SJCRH30 (cell line): ENCODE results near the gene KIF25. TPM values are rescaled to one million over a fixed set of nuclear protein-coding genes. Genes with fewer than 3 reads are reported as not detected.

Experiments used
- DNase-seq, 2 experiments: peaks; one replicate each; pipeline ENCODE4 v3.0.0-alpha.2; 2015 to 2020
- H3K27ac ChIP-seq: fragments of 250-450 bp; sonication (Bioruptor Pico); 2 replicates; pipeline ENCODE4 v1.5.1; 2020; ENCODE audit warnings: mild to moderate bottlenecking, moderate library complexity
- H3K27me3 ChIP-seq: fragments of 250-450 bp; sonication (Bioruptor Pico); 2 replicates; pipeline ENCODE4 v1.5.1; 2020; ENCODE audit warnings: mild to moderate bottlenecking, moderate library complexity
- H3K36me3 ChIP-seq: fragments of 250-450 bp; sonication (Bioruptor Pico); 2 replicates; pipeline ENCODE4 v1.5.1; 2020; ENCODE audit warnings: mild to moderate bottlenecking, moderate library complexity
- H3K4me1 ChIP-seq: fragments of 250-450 bp; sonication (Bioruptor Pico); 2 replicates; pipeline ENCODE4 v1.5.1; 2020; ENCODE audit warnings: mild to moderate bottlenecking, moderate library complexity
- H3K4me3 ChIP-seq: fragments of 250-450 bp; sonication (Bioruptor Pico); 2 replicates; pipeline ENCODE4 v1.5.1; 2020; ENCODE audit warnings: mild to moderate bottlenecking, moderate library complexity
- H3K9me3 ChIP-seq: fragments of 250-450 bp; sonication (Bioruptor Pico); replicated peaks from 2 replicates; pipeline ENCODE4 v1.5.1; 2020; ENCODE audit warnings: mild to moderate bottlenecking, moderate library complexity
- total RNA-seq: library from RNA; depleted of rRNA; stranded (reverse); fragments of >200 nt; shearing (Covaris generic); gene quantifications from 2 replicates; pipeline ENCODE4 v1.2.3, GENCODE V29; 2014

KIF25 gene
- total RNA-seq, 1 experiment from 2014 or later: 0.51 TPM

DNA sequence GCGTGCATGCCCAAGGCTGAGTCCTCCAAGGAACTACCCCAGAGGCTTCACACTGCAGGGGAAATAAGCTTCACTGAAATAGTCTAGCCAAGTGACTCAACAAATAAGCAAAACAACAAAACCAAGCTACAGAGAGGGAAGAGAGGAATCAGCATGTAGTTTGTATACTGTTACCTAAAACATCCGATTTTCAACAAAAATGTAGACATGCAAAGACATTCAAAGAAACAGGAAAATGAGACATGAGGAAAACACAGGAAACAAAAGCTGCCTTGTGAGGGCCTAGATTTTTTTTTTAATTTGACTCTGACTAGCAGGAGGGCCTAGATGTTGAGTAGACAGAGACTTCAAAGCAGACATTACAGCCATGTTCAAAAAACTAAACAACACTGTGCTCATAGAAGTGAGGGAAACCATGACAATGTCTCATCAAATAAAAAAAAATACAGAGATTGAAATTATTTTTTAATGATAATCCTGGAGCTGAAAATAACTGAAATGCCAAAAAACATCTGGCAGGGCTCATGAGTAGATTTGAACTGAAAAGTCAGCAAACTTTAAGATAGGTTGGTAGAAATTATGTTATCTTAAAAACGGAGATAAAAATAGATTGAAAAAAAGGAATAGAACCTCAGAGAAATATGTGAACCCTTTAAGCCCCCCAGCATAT, 16.4 kb upstream of the KIF25 start:
- H3K27me3 ChIP-seq: no peaks in the 10 kb centered on the region
- H3K27ac ChIP-seq: no peak overlapping the region
- no peaks in the 10 kb centered on the region for H3K4me1 ChIP-seq
- DNase-seq: no peak
- no peak overlapping the region for H3K4me3 ChIP-seq
- no peaks in the 10 kb centered on the region for H3K36me3 ChIP-seq
- no peaks in the 10 kb centered on the region for H3K9me3 ChIP-seq

DNA sequence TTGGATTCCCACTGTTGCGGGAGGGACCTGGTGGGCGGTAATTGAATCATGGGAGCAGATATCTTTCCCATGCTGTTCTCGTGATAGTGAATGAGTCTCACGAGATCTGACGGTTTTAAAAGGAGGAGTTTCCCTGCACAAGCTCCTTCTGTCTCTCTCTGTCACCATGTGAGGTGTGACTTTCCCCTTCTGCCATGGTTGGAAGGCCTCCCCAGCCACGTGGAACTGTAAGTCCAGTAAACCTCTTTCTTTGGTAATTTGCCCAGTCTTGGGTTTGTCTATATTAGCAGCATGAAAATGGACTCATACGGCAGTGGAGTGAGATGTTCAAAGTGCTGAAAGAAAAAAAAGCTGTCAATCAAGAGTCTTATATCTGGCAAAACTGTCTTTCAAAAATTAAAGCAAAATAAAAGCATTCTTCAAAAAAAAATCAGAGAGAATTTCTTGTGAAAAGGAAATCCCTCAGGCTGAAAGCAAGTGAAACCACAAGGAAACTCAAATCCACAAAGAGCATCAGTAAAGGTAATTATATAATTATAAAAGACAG, 15.5 kb upstream of the KIF25 start:
- no peaks in the 10 kb centered on the region for H3K4me1 ChIP-seq
- no peak for DNase-seq
- no peaks in the 10 kb centered on the region for H3K9me3 ChIP-seq
- H3K36me3 ChIP-seq: no peaks in the 10 kb centered on the region
- no peak overlapping the region for H3K4me3 ChIP-seq
- no peak overlapping the region for H3K27ac ChIP-seq
- no peaks in the 10 kb centered on the region for H3K27me3 ChIP-seq

DNA sequence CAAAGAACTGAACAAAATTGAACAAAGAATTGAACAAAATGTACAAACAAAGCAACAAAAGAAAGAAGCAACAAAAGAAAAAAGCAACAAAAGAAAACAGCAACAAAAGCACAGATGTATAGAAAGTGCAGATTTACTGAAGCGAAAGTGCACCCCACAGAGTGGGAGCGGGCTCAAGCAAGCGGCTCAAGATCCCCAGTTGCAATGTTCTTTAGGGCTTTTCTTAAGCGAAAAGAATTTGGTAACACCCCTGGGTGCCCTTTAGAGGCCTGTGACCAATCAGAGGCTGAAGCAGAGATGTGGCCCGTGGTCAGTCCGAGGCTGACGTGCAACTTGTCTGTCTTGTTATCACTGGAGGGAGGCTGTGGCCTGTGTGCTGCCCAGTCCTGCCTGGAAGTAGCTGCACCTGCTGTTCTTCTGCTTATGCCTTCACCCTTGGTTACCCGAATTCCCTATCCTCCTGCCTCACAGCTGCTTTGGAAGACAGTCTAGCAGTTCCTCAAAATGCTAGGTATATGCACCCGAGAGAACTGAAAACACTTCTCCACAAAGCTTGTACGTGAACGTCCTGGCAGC, 13.2 kb upstream of the KIF25 start:
- Histone ChIP-seq H3K9me3 (no peaks in the 10 kb centered on the region), H3K27ac (no peak overlapping the region), H3K27me3 (no peaks in the 10 kb centered on the region), H3K4me3 (no peak overlapping the region), H3K36me3 (no peaks in the 10 kb centered on the region), H3K4me1 (no peaks in the 10 kb centered on the region)
- DNase-seq: no peak

DNA sequence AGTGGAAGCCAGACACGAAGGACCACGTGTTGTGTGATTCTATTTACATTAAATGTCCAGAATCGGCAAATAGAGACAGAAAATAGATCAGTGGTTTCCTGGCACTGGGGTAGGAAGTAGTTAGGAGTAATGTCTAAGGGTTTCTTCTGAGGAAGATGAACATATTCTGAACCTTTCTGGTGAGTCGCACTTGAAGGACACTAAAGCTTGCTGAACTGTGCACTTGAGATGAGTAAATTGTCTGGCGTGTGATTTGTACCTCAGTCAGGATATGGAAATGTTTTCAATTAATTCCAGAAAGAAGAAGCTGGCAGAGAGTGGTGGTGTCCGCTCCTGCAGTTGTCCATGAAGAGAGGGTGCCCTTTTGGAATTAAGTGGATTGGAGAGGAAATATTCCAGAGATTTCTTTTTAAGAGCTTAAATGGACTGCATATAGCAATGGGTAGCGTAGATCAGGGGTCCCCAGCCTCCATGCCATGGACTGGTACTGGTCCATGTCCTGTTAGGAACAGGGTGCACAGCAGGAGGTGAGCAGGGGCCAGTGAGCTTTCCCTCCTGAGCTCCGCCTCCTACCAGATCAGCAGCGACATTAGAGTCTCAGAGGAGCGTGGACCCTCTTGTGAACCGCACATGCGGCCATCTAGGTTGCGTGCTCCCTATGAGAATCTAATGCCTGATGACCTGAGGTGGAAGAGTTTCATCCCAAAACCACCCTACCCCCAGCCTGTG, 12.4 kb upstream of the KIF25 start:
- Histone ChIP-seq H3K9me3 (no peaks in the 10 kb centered on the region), H3K4me3 (no peak overlapping the region), H3K4me1 (no peaks in the 10 kb centered on the region), H3K27ac (no peak overlapping the region), H3K36me3 (no peaks in the 10 kb centered on the region), H3K27me3 (no peaks in the 10 kb centered on the region)
- DNase-seq: no peak

DNA sequence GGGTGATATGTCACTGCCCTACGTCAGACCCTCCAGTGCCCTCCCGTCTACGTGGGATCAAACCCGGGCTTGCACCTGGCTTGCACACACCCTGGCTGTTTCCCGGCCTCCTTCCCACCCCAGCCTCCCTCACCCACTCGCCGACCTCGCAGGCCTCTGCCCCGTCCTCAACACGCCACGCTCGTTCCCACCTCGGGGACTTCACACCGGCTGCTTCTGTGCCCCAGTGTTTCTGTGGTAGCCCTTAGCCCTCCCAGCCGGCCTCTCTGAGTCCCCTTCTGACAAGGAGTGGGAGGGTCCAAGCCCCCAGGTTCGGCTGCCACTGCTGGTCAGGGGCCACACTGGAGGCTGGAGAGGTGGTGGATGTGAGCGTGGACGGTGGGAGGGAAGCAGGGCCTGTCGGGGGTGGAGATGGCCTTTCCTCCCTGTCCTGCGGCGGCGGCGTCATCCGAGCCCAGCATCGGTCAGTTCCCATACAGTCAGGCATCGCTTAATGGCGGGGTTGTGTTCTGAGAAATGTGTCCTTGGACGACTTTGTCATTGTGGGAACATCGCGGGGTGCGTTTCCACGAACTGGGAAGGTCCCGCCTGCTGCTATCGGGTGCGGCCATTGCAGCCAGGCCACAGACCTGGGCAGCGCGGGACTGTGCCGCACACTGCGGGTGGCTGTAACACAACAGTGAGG, 11.4 kb upstream of the KIF25 start:
- Histone ChIP-seq H3K27me3 (no peaks in the 10 kb centered on the region), H3K27ac (no peak overlapping the region), H3K36me3 (no peaks in the 10 kb centered on the region), H3K4me3 (no peak overlapping the region), H3K4me1 (no peaks in the 10 kb centered on the region), H3K9me3 (no peaks in the 10 kb centered on the region)
- no peak for DNase-seq

DNA sequence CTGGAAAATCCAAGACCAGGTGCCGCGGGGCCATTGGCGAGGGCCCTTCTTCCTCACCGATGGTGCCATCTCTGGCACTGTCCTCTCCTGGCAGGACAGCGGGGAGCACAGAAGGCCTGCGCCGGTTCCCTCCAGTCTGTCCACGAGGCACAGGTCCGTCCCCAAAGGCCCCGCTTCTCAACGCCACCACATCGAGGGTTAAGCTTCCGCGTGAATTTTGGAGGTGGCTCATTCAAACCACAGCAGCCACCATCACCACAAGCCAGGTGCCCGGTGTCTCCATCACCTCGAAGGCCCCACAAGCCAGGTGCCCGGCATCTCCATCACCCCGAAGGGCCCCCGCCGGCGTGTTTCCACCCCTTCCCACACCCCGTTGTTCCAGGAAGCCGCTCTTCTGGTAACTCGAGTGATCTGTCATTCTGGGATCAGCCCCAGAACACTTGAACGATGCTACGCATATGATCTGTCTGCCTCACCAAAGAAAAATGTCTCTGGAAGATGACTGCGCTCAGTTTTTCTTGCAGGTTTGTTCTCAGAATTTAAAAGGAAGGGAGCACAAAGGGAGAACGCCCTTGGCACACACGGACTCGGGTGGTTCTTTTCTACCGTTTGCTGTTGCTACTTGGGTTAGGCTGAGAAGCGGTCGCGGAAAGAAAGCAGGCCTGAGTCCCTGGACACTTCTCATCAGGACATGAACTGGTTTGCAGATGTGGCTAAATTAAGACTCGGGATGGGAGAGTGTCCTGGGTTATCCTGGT, 9.9 kb upstream of the KIF25 start:
- H3K27ac ChIP-seq: no peak overlapping the region

DNA sequence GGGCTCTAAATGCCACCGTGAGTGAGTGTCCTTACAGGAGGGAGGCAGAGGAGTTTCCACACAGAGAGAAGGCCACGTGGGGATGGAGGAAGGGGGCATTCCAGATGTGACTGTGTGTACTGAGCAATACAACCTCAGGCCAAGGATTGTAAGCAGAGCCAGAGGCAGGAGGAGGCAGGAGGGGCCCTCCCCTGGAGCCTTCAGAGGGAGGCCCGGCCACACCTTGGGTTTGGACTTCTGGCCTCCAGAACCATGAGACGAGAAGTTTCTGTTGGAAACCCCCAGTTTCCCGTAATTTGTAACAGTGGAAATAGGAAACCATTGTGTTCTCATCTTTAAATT, 9.3 kb upstream of the KIF25 start:
- Histone ChIP-seq H3K9me3 (no peaks in the 10 kb centered on the region), H3K27ac (no peak overlapping the region), H3K27me3 (no peaks in the 10 kb centered on the region), H3K4me3 (no peak overlapping the region), H3K4me1 (no peaks in the 10 kb centered on the region), H3K36me3 (no peaks in the 10 kb centered on the region)
- no peak for DNase-seq

More for the DNA sequence above, 9.9 kb upstream of the KIF25 start:
- H3K4me3 ChIP-seq: no peak overlapping the region
- no peaks in the 10 kb centered on the region for H3K27me3 ChIP-seq
- no peaks in the 10 kb centered on the region for H3K36me3 ChIP-seq
- no peaks in the 10 kb centered on the region for H3K9me3 ChIP-seq
- DNase-seq: no peak
- no peaks in the 10 kb centered on the region for H3K4me1 ChIP-seq

DNA sequence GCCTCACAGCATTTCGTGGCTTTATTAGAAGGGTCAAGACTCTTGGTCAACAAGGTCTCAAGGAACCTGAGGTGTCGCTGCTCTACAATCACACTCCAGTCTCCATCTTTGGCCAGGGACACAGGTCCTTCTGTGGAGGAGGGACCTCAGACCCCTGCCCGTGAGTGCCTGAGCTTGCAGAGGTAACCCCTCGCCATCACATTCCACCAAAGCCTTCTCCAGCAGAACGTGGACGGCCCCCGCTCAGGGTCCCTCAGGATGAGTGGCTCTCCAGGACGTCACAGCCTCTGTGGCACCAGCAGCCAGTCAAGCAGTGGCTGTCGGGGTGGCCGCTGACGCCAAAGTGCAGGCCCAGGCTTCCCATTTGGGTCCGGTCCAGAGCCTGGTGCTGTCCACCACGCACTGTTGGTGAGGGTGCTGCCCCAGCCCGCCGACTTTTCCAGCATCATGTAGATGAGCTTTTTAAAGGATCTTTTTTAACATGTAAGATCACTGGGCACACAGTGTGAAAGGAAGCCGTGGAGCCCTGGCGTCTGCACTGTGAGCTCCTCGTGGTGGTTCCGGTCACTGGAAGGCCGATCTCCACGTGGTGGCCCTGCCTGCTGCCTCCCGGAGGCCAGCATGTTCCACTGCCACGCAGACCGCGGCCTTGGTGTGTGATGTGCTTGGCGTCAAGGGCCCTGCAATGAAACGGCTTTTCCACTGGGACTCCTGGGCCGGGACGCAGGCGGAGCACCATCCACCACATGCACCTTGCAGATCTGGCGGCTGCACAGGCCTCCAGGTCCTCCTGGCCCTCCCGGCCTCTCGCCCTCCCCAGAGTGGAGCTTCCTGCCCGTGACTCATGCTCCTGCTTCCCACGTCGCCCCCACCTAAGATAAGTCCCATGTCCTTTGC, 8.3 kb upstream of the KIF25 start:
- Histone ChIP-seq H3K4me1 (no peaks in the 10 kb centered on the region), H3K9me3 (no peaks in the 10 kb centered on the region), H3K36me3 (no peaks in the 10 kb centered on the region), H3K27ac (no peak overlapping the region), H3K4me3 (no peak overlapping the region), H3K27me3 (no peaks in the 10 kb centered on the region)
- no peak for DNase-seq

DNA sequence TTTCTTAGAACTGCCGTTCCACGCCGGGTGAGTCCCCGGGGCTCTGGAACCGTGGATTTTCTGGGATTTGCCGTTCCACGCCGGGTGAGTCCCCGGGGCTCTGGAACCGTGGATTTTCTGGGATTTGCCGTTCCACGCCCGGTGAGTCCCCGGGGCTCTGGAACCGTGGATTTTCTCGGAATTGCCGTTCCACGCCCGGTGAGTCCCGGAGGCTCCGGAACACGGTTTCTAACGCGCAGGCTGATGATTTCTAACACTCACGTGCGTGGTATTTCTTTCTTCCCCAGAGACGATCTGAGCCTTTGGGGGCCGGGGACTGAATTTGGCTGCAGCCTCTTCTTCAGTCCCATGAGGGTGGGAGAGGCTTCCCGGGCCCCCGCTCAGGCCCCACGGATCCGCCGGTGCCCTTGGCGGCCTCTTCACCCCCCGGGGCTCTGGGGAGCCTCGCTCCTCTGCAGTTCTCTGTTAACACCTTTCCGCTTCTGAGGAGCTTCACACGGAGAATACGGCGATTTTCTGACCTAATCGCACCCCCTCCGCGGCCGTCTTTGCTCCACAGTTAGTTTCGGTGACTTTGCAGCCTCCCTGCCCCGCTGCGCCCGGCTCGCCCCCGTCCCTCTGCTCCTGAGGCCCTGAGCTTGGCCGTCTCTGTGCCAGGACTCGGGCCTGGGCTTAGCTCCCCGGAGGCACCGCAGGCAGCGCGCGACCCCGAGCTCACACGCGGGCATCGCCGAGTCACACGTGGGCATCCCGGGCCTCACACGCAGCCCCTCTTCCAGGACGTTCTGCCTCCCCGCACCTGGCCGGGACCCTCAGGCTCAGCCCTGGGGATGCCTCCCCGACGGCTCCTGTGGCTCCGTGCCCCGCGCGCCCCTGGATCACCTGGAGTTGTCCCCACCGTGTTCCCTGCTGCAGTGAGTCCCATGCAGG, 7.2 kb upstream of the KIF25 start:
- DNase-seq: no peak
- H3K27me3 ChIP-seq: no peaks in the 10 kb centered on the region
- H3K4me1 ChIP-seq: no peaks in the 10 kb centered on the region
- no peak overlapping the region for H3K27ac ChIP-seq
- H3K9me3 ChIP-seq: no peaks in the 10 kb centered on the region
- H3K4me3 ChIP-seq: no peak overlapping the region
- H3K36me3 ChIP-seq: no peaks in the 10 kb centered on the region

DNA sequence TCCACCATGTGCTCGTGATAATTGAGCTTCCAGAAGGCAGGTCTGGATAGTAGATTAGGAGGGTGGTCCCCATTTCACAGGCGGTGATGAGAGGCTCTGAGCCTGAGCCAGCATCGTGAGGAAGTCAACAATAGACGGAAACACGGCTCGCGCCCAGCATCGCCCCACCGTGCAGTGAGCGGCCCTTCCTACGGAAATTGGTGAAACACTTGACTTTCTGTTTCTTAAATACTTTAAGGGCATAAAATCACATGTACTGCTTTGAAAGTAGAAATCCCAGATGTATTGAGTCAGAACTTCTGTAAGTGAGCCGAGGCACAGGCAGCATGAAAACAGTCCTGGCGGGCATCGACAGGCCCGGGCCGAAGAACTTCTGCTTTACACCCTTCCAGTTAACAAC, 4.3 kb upstream of the KIF25 start:
- no peaks in the 10 kb centered on the region for H3K4me1 ChIP-seq
- no peaks in the 10 kb centered on the region for H3K9me3 ChIP-seq
- no peak overlapping the region for H3K4me3 ChIP-seq
- H3K36me3 ChIP-seq: no peaks in the 10 kb centered on the region
- DNase-seq: no peak
- H3K27me3 ChIP-seq: no peaks in the 10 kb centered on the region
- no peak overlapping the region for H3K27ac ChIP-seq

DNA sequence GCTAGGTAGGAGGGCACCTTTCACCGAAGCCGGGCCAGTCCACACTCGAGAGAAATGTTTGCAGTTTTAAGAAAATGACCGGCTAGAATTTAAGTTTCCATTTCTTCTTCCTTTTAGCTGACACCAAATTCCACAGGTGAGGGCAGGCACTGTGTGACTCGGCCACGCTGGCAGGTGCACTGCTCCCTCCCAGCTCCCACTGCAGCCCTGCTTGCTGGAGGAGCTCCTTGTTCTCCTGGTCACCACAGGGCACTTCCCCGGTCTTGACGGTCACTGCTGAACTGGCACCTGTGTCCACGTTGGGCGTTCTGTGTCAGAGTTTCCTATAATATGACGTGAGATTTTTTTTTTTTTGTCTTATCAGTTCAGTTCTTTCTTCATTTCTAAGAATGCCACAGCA, 3.6 kb upstream of the KIF25 start:
- H3K27ac ChIP-seq: no peak overlapping the region
- DNase-seq: no peak
- H3K27me3 ChIP-seq: no peaks in the 10 kb centered on the region
- H3K9me3 ChIP-seq: no peaks in the 10 kb centered on the region
- H3K4me3 ChIP-seq: no peak overlapping the region
- no peaks in the 10 kb centered on the region for H3K36me3 ChIP-seq
- H3K4me1 ChIP-seq: no peaks in the 10 kb centered on the region

DNA sequence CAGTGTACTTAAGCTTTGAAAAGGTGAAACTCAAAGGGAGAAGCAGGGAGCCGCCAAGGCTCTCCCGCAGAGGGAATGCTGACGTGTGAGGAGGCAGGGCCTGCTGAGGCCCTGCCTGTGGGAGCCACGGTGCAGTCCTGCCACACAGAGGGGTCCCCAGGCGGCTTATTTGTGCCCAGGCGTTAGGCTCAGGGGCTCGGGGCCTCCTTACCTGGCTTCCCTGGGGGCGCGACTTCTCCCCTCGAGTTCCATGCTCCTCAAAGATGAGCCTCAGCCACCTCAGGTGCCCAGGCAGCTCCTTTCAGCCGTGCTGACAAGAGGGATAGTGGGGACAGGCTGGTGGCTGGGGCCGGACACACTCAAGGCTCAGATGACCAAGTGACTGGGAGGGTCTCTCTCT, 2.2 kb upstream of the KIF25 start:
- no peaks in the 10 kb centered on the region for H3K27me3 ChIP-seq
- no peaks in the 10 kb centered on the region for H3K9me3 ChIP-seq
- no peaks in the 10 kb centered on the region for H3K36me3 ChIP-seq
- DNase-seq: no peak
- no peak overlapping the region for H3K27ac ChIP-seq
- H3K4me1 ChIP-seq: no peaks in the 10 kb centered on the region
- no peak overlapping the region for H3K4me3 ChIP-seq

DNA sequence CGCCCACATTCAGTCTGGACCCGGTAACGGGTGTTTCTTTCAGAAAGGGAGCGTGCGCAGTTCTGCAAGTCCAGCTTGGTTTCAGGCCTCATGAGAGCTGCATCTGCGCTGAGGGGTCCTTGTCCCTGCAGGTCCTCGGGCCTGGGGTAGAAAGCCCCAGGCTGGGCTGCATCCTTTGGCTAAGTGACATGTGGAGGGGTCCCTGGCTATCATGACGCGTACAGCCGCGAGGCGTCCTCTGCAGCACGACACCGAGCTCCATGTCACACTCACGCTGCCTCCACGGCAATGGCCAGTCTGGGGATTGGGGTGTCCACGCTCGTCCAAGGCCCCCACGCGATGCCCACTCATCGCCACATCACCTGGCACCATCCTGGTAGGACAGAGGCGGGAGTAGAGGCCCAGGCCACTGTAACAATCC, 1.7 kb upstream of the KIF25 start:
- DNase-seq: no peak
- Histone ChIP-seq H3K36me3 (no peaks in the 10 kb centered on the region), H3K4me1 (no peaks in the 10 kb centered on the region), H3K4me3 (no peak overlapping the region), H3K9me3 (no peaks in the 10 kb centered on the region), H3K27ac (no peak overlapping the region), H3K27me3 (no peaks in the 10 kb centered on the region)
